ENCODE data around the gene CAMK2B.

- TF ChIP-seq POLR2A (IDR thresholded peaks at IDR 0.05) (no peak), CTCF (IDR thresholded peaks at IDR 0.05) (no peak)
These were observed 30.9 kb downstream of the CAMK2B start for GRCh38 chr7:44294325-44295069.

Data from esophagus squamous epithelium (tissue), 4 donors.